Heart left ventricle (tissue), 16 donors: ENCODE measurements around the gene CTCF. TPM values are rescaled to one million over a fixed set of nuclear protein-coding genes. Genes with fewer than 3 reads are reported as not detected.

Experiments used
- ATAC-seq, 4 donors: fragments of 200-7000 bp; cut with Tn5 transposase; one replicate each; pipeline ENCODE4 v1.9.1; 2020 to 2022; ENCODE audit warnings: moderate library complexity in 4 of 4, mild to moderate bottlenecking in 3 of 4, moderate number of reproducible peaks in 1 of 4
- DNase-seq, 5 donors: peaks; one replicate each; pipeline ENCODE4 v3.0.0-alpha.2; 2020
- H3K27ac ChIP-seq, 12 donors: fragments of 200-600 bp; sonication (generic) in 4 of 12; one replicate each; pipeline versions ENCODE4 v1.5.0 to v1.8.0; 2016 to 2022; ENCODE audit warnings: mild to moderate bottlenecking in 2 of 12
- H3K27me3 ChIP-seq, 9 donors: fragments of 200-600 bp; sonication (generic) in 2 of 9; one replicate each; pipeline versions ENCODE4 v1.5.1 to v1.8.0; 2016 to 2022; ENCODE audit warnings: mild to moderate bottlenecking in 3 of 9
- H3K36me3 ChIP-seq, 9 donors: fragments of 200-600 bp; sonication (generic) in 2 of 9; one replicate each; pipeline versions ENCODE4 v1.5.0 to v1.8.0; 2018 to 2022; ENCODE audit warnings: mild to moderate bottlenecking in 2 of 9
- H3K4me1 ChIP-seq, 12 donors: fragments of 200-600 bp; sonication (generic) in 4 of 12; one replicate each; pipeline versions ENCODE4 v1.5.0 to v1.8.0; 2016 to 2022; ENCODE audit warnings: mild to moderate bottlenecking in 3 of 12
- H3K4me3 ChIP-seq, 12 donors: fragments of 200-600 bp; sonication (generic) in 4 of 12; one replicate each; pipeline versions ENCODE4 v1.5.0 to v1.8.0; 2017 to 2022; ENCODE audit warnings: mild to moderate bottlenecking in 9 of 12, moderate library complexity in 4 of 12
- H3K9me3 ChIP-seq, 12 donors: fragments of 200-600 bp; sonication (generic) in 4 of 12; one replicate each; pipeline versions ENCODE4 v1.5.0 to v1.8.0; 2016 to 2022; ENCODE audit warnings: mild to moderate bottlenecking in 1 of 12
- CTCF ChIP-seq, 12 donors: fragments of 200-600 bp; sonication (generic) in 4 of 12; IDR thresholded peaks; one replicate each; pipeline versions ENCODE4 v1.5.0 to v1.8.0; 2018 to 2022; ENCODE audit warnings: antibody characterized with exemption in 12 of 12, mild to moderate bottlenecking in 5 of 12
- POLR2A ChIP-seq, 2 donors: fragments of 450-650 bp; IDR thresholded peaks; one replicate each; pipeline ENCODE4 v1.6.1; 2017; ENCODE audit warnings: antibody characterized with exemption in 2 of 2, mild to moderate bottlenecking in 2 of 2, moderate library complexity in 2 of 2
- WGBS, 4 donors: extraction: QIAGEN DNeasy Blood & Tissue Kit in 2 of 4; methylation state at CpG; one replicate each; pipeline versions ENCODE4 v1.1.5 to v1.1.7; 2013 to 2018; 5-methylcytosine and 5-hydroxymethylcytosine counted together
- intact Hi-C, 10 donors: fragments of 100-400 bp; cut with DNase I; formaldehyde crosslinking; loops; one replicate each; pipeline versions ENCODE4 v1.11.1 to v1.14.2; 2022
- polyA plus RNA-seq, 2 donors: library from polyadenylated mRNA; stranded (reverse); fragments of 200-250 nt; gene quantifications; one replicate each; pipeline ENCODE4 v1.2.3, GENCODE V29; 2013
- total RNA-seq, 9 donors: library from RNA; depleted of rRNA in 2 of 9; stranded (reverse); fragments of >200 nt in 2 of 9; fragmentation: NEBNext Ultra II Directional in 3 of 9; extraction: Animal tissue kit (Norgen Biotek cat#: 25700) in 3 of 9; gene quantifications; one replicate each; pipeline versions ENCODE4 v1.1.0 to v1.2.4, GENCODE V29; 2016 to 2023
- donor health status: ischemic (EF 13 %, LVEDD 7.1; RV severe dilation, severe dysfunction).
- donor health status: healthy with polysubstance abuse.
- donor health status: DM: no; HTN: yes; CAD: no.
- donor health status: DM: no; HTN: no; CAD: no.
- donor health status: ischemic (EF 25% LVEDD 6.9; RV normal size, moderate dysfunction).
- donor health status: ischemic (EF 25% LVEDD 5.7; RV mildly dilated, moderate dysfunction).
- donor health status: healthy.
- donor health status: DM: yes; HTN: yes; CAD: no.
- donor health status: ischemic (EF 35%, LVEDD 5.7; RV mildly dilated, moderate dysfunction).
- donor health status: nonischemic (EF 11% LVEDD 7.7; RV severe dilation, severe dysfunction).
- donor health status: DM: yes; HTN: yes; CAD: no.
- donor health status: PGD.
- donor health status: ischemic (EF 29% LVEDD 5.4; RV normal size, mild dysfunction).
- donor health status: nonischemic (EF 23%, LVEDD 6.1; RV moderate dilation, normal function).

CTCF gene
- total and polyA plus RNA-seq, 11 donors, result 13.9 to 35.8 (median 25.3) TPM

GRCh38 chr16:67666559-67667452, 104.5 kb downstream of the CTCF start, which contains the start of the genes C16orf86 and ENKD1:
Gene C16orf86 (plus strand): TSS chr16:67666814. CDS start chr16:67666971, 157 bp downstream.
Gene ENKD1 (minus strand): TSS chr16:67666750. CDS start chr16:67666442, 308 bp downstream.
- DNase-seq (peak; percentile 88 to 93 (median 89)), ATAC-seq (peak; percentile 29 to 82 (median 71))
- peak within 1 kb of the TSS; percentile 73 to 94 (median 89) for H3K27ac ChIP-seq
- H3K36me3 ChIP-seq, result peaks cover 0 to 13% (median 0%) of the 10 kb centered on the region in 9 donors
- intact Hi-C loops, result loop anchor here in 8 of 10 donors (2.0 to 10.0 kb wide), 5 partner anchors 104 to 168 kb away; partner anchors contain the start of gene CTCF (in 5 of the 8)
- no peaks in the 10 kb centered on the region for H3K27me3 ChIP-seq
- peaks cover 4 to 30% (median 21%) of the 10 kb centered on the region in 12 donors for H3K4me1 ChIP-seq
- 2 to 6% (median 3%) methylated on average over 20 to 78 of the region's 78 CpGs for WGBS, 4 donors
- peak in 1 of 2 donors; percentile 23 for TF ChIP-seq POLR2A (IDR thresholded peaks at IDR 0.05)
- no peak for TF ChIP-seq CTCF (IDR thresholded peaks at IDR 0.05)
- peak within 1 kb of the TSS; percentile 65 to 94 (median 77) for H3K4me3 ChIP-seq
- no peaks in the 10 kb centered on the region for H3K9me3 ChIP-seq

- Histone ChIP-seq H3K4me1 (peaks cover 4 to 34% (median 22%) of the 10 kb centered on the region in 12 donors), H3K27me3 (no peaks in the 10 kb centered on the region), H3K4me3 (peak overlapping the region; percentile 65 to 94 (median 77)), H3K9me3 (no peaks in the 10 kb centered on the region), H3K27ac (peak overlapping the region; percentile 73 to 94 (median 89)), H3K36me3 (peaks cover 0 to 10% (median 0%) of the 10 kb centered on the region in 9 donors)
- 23 to 40% (median 36%) methylated on average over 5 to 10 of the region's 10 CpGs for WGBS, 4 donors
- intact Hi-C loops, result loop anchor here in 8 of 10 donors (2.0 to 10.0 kb wide), 5 partner anchors 105 to 167 kb away; partner anchors contain the start of gene CTCF (in 5 of the 8)
- no peak for DNase-seq
- ATAC-seq, result no peak
- no peak for TF ChIP-seq CTCF (IDR thresholded peaks at IDR 0.05)
- TF ChIP-seq POLR2A (IDR thresholded peaks at IDR 0.05), result no peak
These were observed 105.1 kb downstream of the CTCF start for GRCh38 chr16:67667453-67667816.

GRCh38 chr16:67667817-67668494, 105.6 kb downstream of the CTCF start:
- Histone ChIP-seq H3K4me1 (peaks cover 5 to 39% (median 28%) of the 10 kb centered on the region in 12 donors), H3K36me3 (peaks cover 0 to 8% (median 0%) of the 10 kb centered on the region in 9 donors), H3K4me3 (peak overlapping the region in 10 of 12 donors; percentile 65 to 94 (median 84)), H3K27me3 (no peaks in the 10 kb centered on the region), H3K27ac (peak overlapping the region in 11 of 12 donors; percentile 85 to 94 (median 89)), H3K9me3 (no peaks in the 10 kb centered on the region)
- TF ChIP-seq POLR2A (IDR thresholded peaks at IDR 0.05), result peak in 1 of 2 donors; percentile 6
- TF ChIP-seq CTCF (IDR thresholded peaks at IDR 0.05), result peak; percentile 66 to 94 (median 84)
- DNase-seq (peak; percentile 84 to 91 (median 89)), ATAC-seq (peak; percentile 83 to 91 (median 85))
- intact Hi-C loops, result loop anchor here (1.0 to 10.0 kb wide), 8 partner anchors 105 to 167 kb away; partner anchors contain the start of gene CTCF (in 6 of the 10)
- 14 to 25% (median 20%) methylated on average over 8 to 18 of the region's 18 CpGs for WGBS, 4 donors
